NCI-H2196 treated with DMSO at 0.1 percent for 48 hours (cell line): ENCODE data around the gene CNTNAP5.

ENCODE experiments used
- DNase-seq: peaks from one replicate; lab custom pipeline; 2025; ENCODE audit not compliant: unreplicated experiment; lab: John Stamatoyannopoulos, UW

Gene CNTNAP5

GRCh38 chr2:124778076-124778475, 753.0 kb downstream of the CNTNAP5 start:
- no peak for DNase-seq

- no peak for DNase-seq
Observed at GRCh38 chr2:124796647-124797046, 771.6 kb downstream of the CNTNAP5 start.

- no peak for DNase-seq
Observed at GRCh38 chr2:124797049-124797448, 772.0 kb downstream of the CNTNAP5 start.

- DNase-seq, result no peak
Observed at GRCh38 chr2:124798551-124798950, 773.5 kb downstream of the CNTNAP5 start.

- DNase-seq, result peak; percentile 2
Observed at GRCh38 chr2:124804014-124804940, 779.2 kb downstream of the CNTNAP5 start.

- no peak for DNase-seq
Observed at GRCh38 chr2:124805060-124805459, 780.0 kb downstream of the CNTNAP5 start.

GRCh38 chr2:124810132-124810531, 785.0 kb downstream of the CNTNAP5 start:
- DNase-seq, result peak; percentile 2

- DNase-seq, result no peak
Observed at GRCh38 chr2:124814968-124815745, 790.1 kb downstream of the CNTNAP5 start.

- DNase-seq, result no peak
Observed at GRCh38 chr2:124816007-124816406, 790.9 kb downstream of the CNTNAP5 start.

GRCh38 chr2:124822516-124822915, 797.4 kb downstream of the CNTNAP5 start:
- no peak for DNase-seq

- DNase-seq, result no peak
Observed at GRCh38 chr2:124824441-124824840, 799.4 kb downstream of the CNTNAP5 start.

GRCh38 chr2:124832521-124832920, 807.4 kb downstream of the CNTNAP5 start:
- no peak for DNase-seq

GRCh38 chr2:124834331-124834730, 809.2 kb downstream of the CNTNAP5 start:
- DNase-seq, result no peak

- no peak for DNase-seq
Observed at GRCh38 chr2:124835331-124835730, 810.2 kb downstream of the CNTNAP5 start.

GRCh38 chr2:124836416-124836815, 811.3 kb downstream of the CNTNAP5 start:
- DNase-seq, result no peak

GRCh38 chr2:124837496-124837895, 812.4 kb downstream of the CNTNAP5 start:
- no peak for DNase-seq

GRCh38 chr2:124838406-124838805, 813.3 kb downstream of the CNTNAP5 start:
- no peak for DNase-seq

- DNase-seq, result no peak
Observed at GRCh38 chr2:124867247-124867646, 842.2 kb downstream of the CNTNAP5 start.

GRCh38 chr2:124874219-124874618, 849.1 kb downstream of the CNTNAP5 start:
- DNase-seq, result no peak

- no peak for DNase-seq
Observed at GRCh38 chr2:124874676-124875075, 849.6 kb downstream of the CNTNAP5 start.

- DNase-seq, result no peak
Observed at GRCh38 chr2:124875627-124876244, 850.6 kb downstream of the CNTNAP5 start.
